GM10266 (cell line): ENCODE measurements around the gene GRK6.

ENCODE experiments used
- DNase-seq: peaks from one replicate; pipeline ENCODE4 v3.0.0; 2012; ENCODE audit errors: extremely low spot score
- CTCF ChIP-seq: IDR thresholded peaks from 2 replicates; pipeline ENCODE4 v1.5.1; 2012; ENCODE audit warnings: mild to moderate bottlenecking, low read depth; ENCODE audit not compliant: control insufficient read depth, insufficient read depth; ENCODE audit errors: missing control alignments

The GRK6 gene

GRCh38 chr5:177428574-177429217 is 2.2 kb downstream of the GRK6 start:
- TF ChIP-seq CTCF = no peak
- no peak for DNase-seq

- DNase-seq = peak; percentile 83
- TF ChIP-seq CTCF = no peak
Observed at GRCh38 chr5:177429248-177430040, 3.0 kb downstream of the GRK6 start.

GRCh38 chr5:177430140-177430951 is 3.9 kb downstream of the GRK6 start:
- no peak for DNase-seq
- TF ChIP-seq CTCF = no peak

GRCh38 chr5:177430972-177431316 is 4.5 kb downstream of the GRK6 start:
- DNase-seq = no peak
- TF ChIP-seq CTCF = no peak

- peak; percentile 64 for DNase-seq
- TF ChIP-seq CTCF = no peak
Observed at GRCh38 chr5:177431317-177432142, 5.1 kb downstream of the GRK6 start.

GRCh38 chr5:177432143-177432838 is 5.8 kb downstream of the GRK6 start:
- no peak for TF ChIP-seq CTCF
- DNase-seq = no peak
